GM11168 (cell line): ENCODE data around the gene RNF212.
"Not testable (repeated sequence)": the region's sequence is repeated elsewhere in the genome, so short reads cannot be mapped to it uniquely, and the experiment has no call there.

Source experiments
- in situ Hi-C: fragments of 300-500 bp; cut with MboI; formaldehyde crosslinking; loops from one replicate; pipeline ENCODE4 v1.12.0; 2022; ENCODE audit warnings: low sequenced_read_pairs; ENCODE audit not compliant: unreplicated experiment

RNF212 gene

GRCh38 chr4:1052231-1052671 lies 61.1 kb downstream of the RNF212 start:
- in situ Hi-C loops, result no loop called here

- in situ Hi-C loops, result no loop called here
These were observed 61.9 kb downstream of the RNF212 start for GRCh38 chr4:1051472-1051871.

- in situ Hi-C loops, result no loop called here
These were observed 62.7 kb downstream of the RNF212 start for GRCh38 chr4:1050486-1051213.

GRCh38 chr4:1049591-1049905 lies 63.8 kb downstream of the RNF212 start:
- in situ Hi-C loops, result no loop called here

GRCh38 chr4:1048773-1049590 lies 64.4 kb downstream of the RNF212 start:
- in situ Hi-C loops, result no loop called here

- in situ Hi-C loops, result no loop called here
These were observed 65.2 kb downstream of the RNF212 start for GRCh38 chr4:1047976-1048772.

GRCh38 chr4:1047106-1047975 lies 66.0 kb downstream of the RNF212 start:
- in situ Hi-C loops, result no loop called here

- in situ Hi-C loops, result not testable (repeated sequence)
These were observed 66.8 kb downstream of the RNF212 start for GRCh38 chr4:1046581-1047011.

- in situ Hi-C loops, result no loop called here
These were observed 67.7 kb downstream of the RNF212 start for GRCh38 chr4:1045595-1046201.

- in situ Hi-C loops, result no loop called here
These were observed 68.2 kb downstream of the RNF212 start for GRCh38 chr4:1045193-1045594.

- in situ Hi-C loops, result no loop called here
These were observed 68.7 kb downstream of the RNF212 start for GRCh38 chr4:1044469-1045192.

- in situ Hi-C loops, result no loop called here
These were observed 69.5 kb downstream of the RNF212 start for GRCh38 chr4:1043651-1044468.

- in situ Hi-C loops, result no loop called here
These were observed 70.2 kb downstream of the RNF212 start for GRCh38 chr4:1043162-1043561.

GRCh38 chr4:1042352-1043055 lies 70.9 kb downstream of the RNF212 start:
- in situ Hi-C loops, result no loop called here

- in situ Hi-C loops, result no loop called here
These were observed 71.4 kb downstream of the RNF212 start for GRCh38 chr4:1041936-1042330.

GRCh38 chr4:1041147-1041935 lies 72.0 kb downstream of the RNF212 start:
- in situ Hi-C loops, result no loop called here
